H9 (cell line): ENCODE results near the gene NEURL3. TPM values are rescaled to one million over a fixed set of nuclear protein-coding genes. Genes with fewer than 3 reads are reported as not detected.

Experiments
- DNase-seq: peaks from one replicate; pipeline ENCODE4 v3.0.0-alpha.2; 2017
- H2AFZ ChIP-seq: one replicate; pipeline ENCODE4 v1.6.1; 2013; ENCODE audit warnings: mild to moderate bottlenecking, low read length, control low read depth, moderate library complexity
- H2AK5ac ChIP-seq: 2 replicates; pipeline ENCODE4 v1.6.1; 2013; ENCODE audit warnings: low read length, control low read depth, mixed read lengths; ENCODE audit not compliant: insufficient read length
- H2BK120ac ChIP-seq: one replicate; pipeline ENCODE4 v1.6.1; 2013; ENCODE audit warnings: low read depth, mild to moderate bottlenecking, low read length, control low read depth, inconsistent platforms; ENCODE audit not compliant: poor library complexity, severe bottlenecking
- H2BK12ac ChIP-seq: 2 replicates; pipeline ENCODE4 v1.6.1; 2013; ENCODE audit warnings: low read length, control low read depth, mixed read lengths, low read depth; ENCODE audit not compliant: insufficient read length
- H2BK15ac ChIP-seq: 2 replicates; pipeline ENCODE4 v1.6.1; 2013; ENCODE audit warnings: low read depth, low read length, control low read depth
- H2BK20ac ChIP-seq: one replicate; pipeline ENCODE4 v1.6.1; 2013; ENCODE audit warnings: low read depth, mild to moderate bottlenecking, low read length, control low read depth, inconsistent platforms; ENCODE audit not compliant: poor library complexity, severe bottlenecking
- H2BK5ac ChIP-seq: 2 replicates; pipeline ENCODE4 v1.6.1; 2013; ENCODE audit warnings: low read length, control low read depth, mixed read lengths; ENCODE audit not compliant: insufficient read length
- H3K14ac ChIP-seq: 2 replicates; pipeline ENCODE4 v1.6.1; 2013; ENCODE audit warnings: low read length, control low read depth; ENCODE audit not compliant: insufficient read depth
- H3K18ac ChIP-seq: 2 replicates; pipeline ENCODE4 v1.6.1; 2013; ENCODE audit warnings: low read depth, mild to moderate bottlenecking, mixed read lengths, low read length, control low read depth; ENCODE audit not compliant: insufficient read length
- H3K23ac ChIP-seq: 2 replicates; pipeline ENCODE4 v1.6.1; 2013; ENCODE audit warnings: low read length, control low read depth, mixed read lengths, low read depth; ENCODE audit not compliant: insufficient read length
- H3K23me2 ChIP-seq: 2 replicates; pipeline ENCODE4 v1.6.1; 2013; ENCODE audit warnings: low read depth, mild to moderate bottlenecking, mixed read lengths, low read length, control low read depth; ENCODE audit not compliant: insufficient read length, poor library complexity, severe bottlenecking
- H3K27ac ChIP-seq: 2 replicates; pipeline ENCODE4 v1.5.1; 2013; ENCODE audit warnings: low read length, control low read depth, mixed read lengths, low read depth; ENCODE audit not compliant: insufficient read length
- H3K27me3 ChIP-seq: 2 replicates; pipeline ENCODE4 v1.6.1; 2013; ENCODE audit warnings: low read length, control low read depth, inconsistent platforms; ENCODE audit not compliant: insufficient read depth
- H3K4ac ChIP-seq: 2 replicates; pipeline ENCODE4 v1.6.1; 2013; ENCODE audit warnings: low read depth, mild to moderate bottlenecking, control low read depth, inconsistent platforms, low read length, moderate library complexity
- H3K4me1 ChIP-seq: 2 replicates; pipeline ENCODE4 v1.6.1; 2013; ENCODE audit warnings: low read length, control low read depth, inconsistent platforms; ENCODE audit not compliant: insufficient read depth
- H3K4me2 ChIP-seq: 2 replicates; pipeline ENCODE4 v1.6.1; 2013; ENCODE audit warnings: low read length, control low read depth, mixed read lengths; ENCODE audit not compliant: insufficient read length, insufficient read depth
- H3K56ac ChIP-seq: 2 replicates; pipeline ENCODE4 v1.6.1; 2013; ENCODE audit warnings: low read depth, mild to moderate bottlenecking, mixed read lengths, low read length, control low read depth; ENCODE audit not compliant: insufficient read length
- H3K79me1 ChIP-seq: 2 replicates; pipeline ENCODE4 v1.6.1; 2013; ENCODE audit warnings: low read depth, mild to moderate bottlenecking, moderate library complexity, low read length, control low read depth, inconsistent platforms; ENCODE audit not compliant: insufficient read depth, poor library complexity, severe bottlenecking
- H3K79me2 ChIP-seq: 2 replicates; pipeline ENCODE4 v1.6.1; 2013; ENCODE audit warnings: low read length, control low read depth, inconsistent platforms; ENCODE audit not compliant: insufficient read depth
- H3K9ac ChIP-seq: 2 replicates; pipeline ENCODE4 v1.6.1; 2013; ENCODE audit warnings: low read length, control low read depth, mixed read lengths; ENCODE audit not compliant: insufficient read length; ENCODE audit errors: extremely low read depth
- H3K9me3 ChIP-seq: one replicate; pipeline ENCODE4 v1.6.1; 2013; ENCODE audit warnings: low read depth, low read length, inconsistent platforms; ENCODE audit not compliant: control insufficient read depth
- H3T11ph ChIP-seq: one replicate; pipeline ENCODE4 v1.6.1; 2013; ENCODE audit warnings: mild to moderate bottlenecking, low read length, control low read depth, inconsistent platforms
- H4K20me1 ChIP-seq: one replicate; pipeline ENCODE4 v1.6.1; 2013; ENCODE audit not compliant: control insufficient read depth, insufficient read length, insufficient read depth
- H4K5ac ChIP-seq: 2 replicates; pipeline ENCODE4 v1.6.1; 2013; ENCODE audit warnings: low read depth, mild to moderate bottlenecking, mixed read lengths, low read length, control low read depth; ENCODE audit not compliant: insufficient read length
- H4K8ac ChIP-seq: replicated peaks from 2 replicates; pipeline ENCODE4 v1.6.1; 2013; ENCODE audit warnings: low read length, control low read depth, mixed read lengths, low read depth; ENCODE audit not compliant: insufficient read length
- H4K91ac ChIP-seq: 2 replicates; pipeline ENCODE4 v1.6.1; 2013; ENCODE audit warnings: low read depth, mild to moderate bottlenecking, moderate library complexity, mixed read lengths, low read length, control low read depth; ENCODE audit not compliant: insufficient read length
- H3K27ac Mint-ChIP-seq, 3 experiments: 2 replicates in 2 of 3; 3 replicates in 1 of 3; pipeline ENCODE4 v1.8.0; 2020 to 2021; ENCODE audit warnings: mixed read lengths in 3 of 3, mild to moderate bottlenecking in 1 of 3, moderate library complexity in 1 of 3
- H3K27me3 Mint-ChIP-seq: 2 replicates; pipeline ENCODE4 v1.8.0; 2021; ENCODE audit warnings: low read depth, mild to moderate bottlenecking, moderate library complexity, mixed read lengths
- H3K36me3 Mint-ChIP-seq, 3 experiments: 2 replicates in 2 of 3; 3 replicates in 1 of 3; pipeline ENCODE4 v1.8.0; 2020 to 2021; ENCODE audit warnings: low read depth in 3 of 3, mixed read lengths in 3 of 3; ENCODE audit not compliant: insufficient read depth in 1 of 3
- H3K4me1 Mint-ChIP-seq, 2 experiments: 2 replicates each; pipeline ENCODE4 v1.8.0; 2020; ENCODE audit warnings: mixed read lengths in 2 of 2
- H3K4me3 Mint-ChIP-seq, 2 experiments: 2 replicates in 1 of 2; 3 replicates in 1 of 2; pipeline ENCODE4 v1.8.0; 2020 to 2021; ENCODE audit warnings: mild to moderate bottlenecking in 2 of 2, mixed read lengths in 2 of 2, moderate library complexity in 1 of 2
- H3K9me3 Mint-ChIP-seq, 2 experiments: 2 replicates in 1 of 2; 3 replicates in 1 of 2; pipeline ENCODE4 v1.8.0; 2020; ENCODE audit warnings: mild to moderate bottlenecking in 2 of 2, mixed read lengths in 2 of 2, moderate library complexity in 1 of 2
- CTCF ChIP-seq: fragments of 200-600 bp; sonication (generic); conservative IDR thresholded peaks from 3 replicates; pipeline ENCODE4 v1.8.0; 2021; ENCODE audit warnings: antibody characterized with exemption, mild to moderate bottlenecking
- WGBS: extraction: QIAGEN DNeasy Blood & Tissue Kit; methylation state at CpG from one replicate; pipeline ENCODE4 v1.1.7; 2013; ENCODE audit warnings: missing lambda C conversion rate, low lambda C conversion rate, mixed read lengths; ENCODE audit not compliant: insufficient read length; ENCODE audit errors: extremely low coverage; 5-methylcytosine and 5-hydroxymethylcytosine counted together
- total RNA-seq: library from RNA; stranded (reverse); gene quantifications from 2 replicates; pipeline ENCODE4 v1.2.1, GENCODE V29; 2021

Gene NEURL3
- total RNA-seq, 1 experiment from 2014 or later = not detected

GRCh38 chr2:96526101-96526591, 21.0 kb upstream of the NEURL3 start:
- H3K14ac ChIP-seq = no peak overlapping the region
- no peak overlapping the region for H2AFZ ChIP-seq
- H3K4me2 ChIP-seq = no peak overlapping the region
- no peak overlapping the region for H3K56ac ChIP-seq
- no peaks in the 10 kb centered on the region for H3K4me1 ChIP-seq
- WGBS = no CpG with 5 or more reads among the region's 12 CpGs
- H3K9me3 ChIP-seq = no peaks in the 10 kb centered on the region
- Mint-ChIP-seq H3K4me3 (no peak overlapping the region; a peak in 1 of 5 replicates), H3K36me3 (no peaks in the 10 kb centered on the region), H3K9me3 (no peaks in the 10 kb centered on the region), H3K27me3 (peaks cover 65% of the 10 kb centered on the region), H3K4me1 (peaks cover 4 to 11% of the 10 kb centered on the region in 2 experiments; a peak in 3 of 4 replicates), H3K27ac (no peak overlapping the region)
- H3K27ac ChIP-seq = no peak overlapping the region
- H2BK12ac ChIP-seq = no peak overlapping the region
- TF ChIP-seq CTCF = no peak
- H2BK120ac ChIP-seq = no peak overlapping the region
- H2AK5ac ChIP-seq = no peak overlapping the region
- no peak for DNase-seq
- no peaks in the 10 kb centered on the region for H4K20me1 ChIP-seq
- no peaks in the 10 kb centered on the region for H3K27me3 ChIP-seq
- H4K91ac ChIP-seq = no peak overlapping the region
- peaks cover 2% of the 10 kb centered on the region for H3K23me2 ChIP-seq
- no peaks in the 10 kb centered on the region for H3K79me1 ChIP-seq
- H2BK5ac ChIP-seq = no peak overlapping the region
- no peak overlapping the region for H3K18ac ChIP-seq
- H4K8ac ChIP-seq = no peak overlapping the region
- H2BK20ac ChIP-seq = no peak overlapping the region
- no peak overlapping the region for H3K4ac ChIP-seq
- H3T11ph ChIP-seq = no peak overlapping the region
- no peaks in the 10 kb centered on the region for H3K79me2 ChIP-seq
- no peak overlapping the region for H4K5ac ChIP-seq
- no peak overlapping the region for H2BK15ac ChIP-seq
- no peak overlapping the region for H3K23ac ChIP-seq
- no peak overlapping the region for H3K9ac ChIP-seq
